ENCODE measurements around the gene SEMA4A.
A peak's percentile ranks its signal among the peaks of the same experiment; 100 is the strongest.

SEMA4A gene

GRCh38 chr1:156150333-156151011, 2.9 kb upstream of the SEMA4A start:
- peak overlapping the region; percentile 55 for H3K4me3 ChIP-seq (ENCODE audit: low read depth, low read length)
- peak; percentile 38 for DNase-seq (ENCODE audit: low read depth)
- TF ChIP-seq CTCF (IDR thresholded peaks at IDR 0.05; ENCODE audit: insufficient read depth, low read depth, low read length, missing control alignments) = no peak

- DNase-seq (ENCODE audit: low read depth) = peak; percentile 79
- TF ChIP-seq CTCF (IDR thresholded peaks at IDR 0.05; ENCODE audit: insufficient read depth, low read depth, low read length, missing control alignments) = no peak
- H3K4me3 ChIP-seq (ENCODE audit: low read depth, low read length) = peak overlapping the region; percentile 55
Measured at GRCh38 chr1:156151093-156151688, 2.2 kb upstream of the SEMA4A start.

GRCh38 chr1:156152628-156153027, 757 bp upstream of the SEMA4A start:
- DNase-seq (ENCODE audit: low read depth) = peak; percentile 9

GRCh38 chr1:156154317-156154749, 948 bp downstream of the SEMA4A start:
- peak overlapping the region; percentile 84 for H3K4me3 ChIP-seq (ENCODE audit: low read depth, low read length)
- no peak for TF ChIP-seq CTCF (IDR thresholded peaks at IDR 0.05; ENCODE audit: insufficient read depth, low read depth, low read length, missing control alignments)
- peak; percentile 94 for DNase-seq (ENCODE audit: low read depth)

More at GRCh38 chr1:156152628-156153027, 757 bp upstream of the SEMA4A start:
- no peak overlapping the region for H3K4me3 ChIP-seq (ENCODE audit: low read depth, low read length)
- TF ChIP-seq CTCF (IDR thresholded peaks at IDR 0.05; ENCODE audit: insufficient read depth, low read depth, low read length, missing control alignments) = no peak

- TF ChIP-seq CTCF (IDR thresholded peaks at IDR 0.05; ENCODE audit: insufficient read depth, low read depth, low read length, missing control alignments) = no peak
- DNase-seq (ENCODE audit: low read depth) = peak; percentile 25
- peak overlapping the region; percentile 84 for H3K4me3 ChIP-seq (ENCODE audit: low read depth, low read length)
Measured at GRCh38 chr1:156155756-156156510, 2.5 kb downstream of the SEMA4A start.

- no peak for TF ChIP-seq CTCF (IDR thresholded peaks at IDR 0.05; ENCODE audit: insufficient read depth, low read depth, low read length, missing control alignments)
- peak; percentile 87 for DNase-seq (ENCODE audit: low read depth)
- H3K4me3 ChIP-seq (ENCODE audit: low read depth, low read length) = no peak overlapping the region
Measured at GRCh38 chr1:156157506-156157905, 4.1 kb downstream of the SEMA4A start.

Data from GM12865 (cell line).